Stimulated activated CD4-positive, alpha-beta T cell treated with anti-CD3 and anti-CD28 coated beads, Interleukin-15, amount 100 ng/mL, for 48 hours (primary cell): Measurements from ENCODE around the gene ST6GAL1.
"Not testable (repeated sequence)": the region's sequence is repeated elsewhere in the genome, so short reads cannot be mapped to it uniquely, and the experiment has no call there.

Experiments used
- DNase-seq, 2 donors: peaks; one replicate each; pipeline ENCODE4 v3.0.0-alpha.2; 2020; ENCODE audit warnings: low read depth in 2 of 2

Gene ST6GAL1

DNA sequence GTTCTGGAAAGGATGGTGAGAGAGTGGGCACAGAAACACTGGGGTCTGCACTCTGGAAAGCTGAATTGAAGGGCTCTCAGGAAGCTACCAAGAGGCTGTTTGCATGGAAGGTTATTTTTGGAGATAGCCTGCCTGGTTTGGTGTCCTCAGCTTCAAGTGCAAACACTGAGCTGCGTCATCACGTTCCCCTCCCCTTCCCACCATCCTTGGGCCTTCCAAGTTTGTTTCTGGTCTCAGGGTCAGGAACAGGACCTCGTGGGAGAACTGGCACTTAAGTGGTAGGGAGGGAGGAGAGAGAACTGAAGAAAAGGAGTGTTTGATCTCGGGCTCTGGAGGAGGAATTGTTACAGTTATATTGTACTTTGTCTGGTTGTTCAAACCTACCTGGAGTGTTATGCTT, 10.6 kb downstream of the ST6GAL1 start:
- no peak for DNase-seq

DNA sequence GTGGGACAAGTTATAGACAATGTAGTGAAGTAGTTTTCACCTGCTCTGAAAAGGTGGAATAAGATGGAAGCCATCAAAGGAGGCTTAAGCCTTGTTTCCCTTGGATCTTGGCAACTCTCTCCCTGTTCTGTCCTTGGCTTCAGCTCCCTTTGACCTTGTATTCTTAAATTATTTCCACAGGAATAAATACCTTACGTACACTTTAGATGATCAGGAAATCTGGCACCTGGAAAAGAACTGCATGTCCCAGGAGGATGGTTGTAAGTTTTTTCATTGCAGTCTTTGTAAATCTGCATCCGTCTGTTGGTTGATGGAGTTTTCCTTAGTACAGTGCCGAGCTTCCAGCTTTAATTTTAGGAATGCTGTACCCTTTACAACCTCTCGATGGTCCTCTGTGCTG, 11.8 kb downstream of the ST6GAL1 start:
- DNase-seq: no peak

DNA sequence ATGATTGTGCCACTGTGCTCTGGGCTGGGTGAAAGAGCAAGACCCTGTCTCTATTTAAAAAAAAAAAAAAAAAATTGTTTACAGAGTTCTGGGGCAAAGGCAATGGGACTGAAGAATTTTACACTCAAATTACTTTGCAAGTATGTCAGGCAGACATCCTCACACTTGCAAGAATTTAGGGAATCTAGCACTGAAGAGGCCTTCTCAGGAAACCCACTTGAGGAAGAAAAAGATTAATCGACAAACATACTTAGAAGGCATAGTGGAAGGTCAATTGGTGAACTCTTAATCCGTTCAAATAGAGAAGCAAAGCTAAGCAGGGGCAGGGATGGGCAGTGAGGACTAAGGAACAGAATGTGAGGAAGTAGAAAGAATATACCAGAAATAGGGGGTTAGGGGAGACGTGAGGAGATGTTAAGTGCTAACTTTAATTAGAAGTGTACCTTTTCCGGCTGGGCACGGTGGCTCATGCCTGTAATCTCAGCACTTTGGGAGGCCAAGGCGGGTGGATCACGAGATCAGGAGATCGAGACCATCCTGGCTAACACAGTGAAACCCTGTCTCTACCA, 15.0 kb downstream of the ST6GAL1 start:
- DNase-seq: no peak

DNA sequence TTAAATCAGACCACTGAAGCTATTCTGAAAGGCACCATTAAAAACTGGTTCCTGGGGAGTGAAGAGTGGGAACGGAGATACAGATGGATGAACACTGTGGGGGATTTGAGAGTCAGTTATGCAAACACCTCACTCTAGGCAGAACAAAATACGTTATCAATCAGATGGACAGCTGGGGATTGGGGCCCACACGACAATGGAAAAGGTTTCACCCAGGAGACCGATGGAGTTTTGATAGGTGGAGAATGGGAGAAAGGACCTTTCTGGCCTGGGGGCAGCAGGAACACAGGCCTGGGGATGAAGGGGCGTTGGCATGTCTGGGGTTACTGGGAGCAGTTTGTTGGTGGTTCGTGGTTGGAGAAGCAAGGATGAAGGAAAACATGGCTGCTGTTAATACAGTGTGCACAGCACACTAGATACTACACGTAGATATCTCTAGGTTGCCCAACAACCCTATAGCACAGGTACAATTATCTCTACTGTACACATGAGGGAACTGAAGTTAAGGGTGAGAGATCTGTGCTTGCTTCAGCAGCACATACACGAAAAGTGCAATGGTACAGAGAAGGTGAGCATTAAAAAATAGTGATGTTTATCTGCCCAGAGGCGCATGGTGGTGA, 16.5 kb downstream of the ST6GAL1 start:
- DNase-seq: no peak

DNA sequence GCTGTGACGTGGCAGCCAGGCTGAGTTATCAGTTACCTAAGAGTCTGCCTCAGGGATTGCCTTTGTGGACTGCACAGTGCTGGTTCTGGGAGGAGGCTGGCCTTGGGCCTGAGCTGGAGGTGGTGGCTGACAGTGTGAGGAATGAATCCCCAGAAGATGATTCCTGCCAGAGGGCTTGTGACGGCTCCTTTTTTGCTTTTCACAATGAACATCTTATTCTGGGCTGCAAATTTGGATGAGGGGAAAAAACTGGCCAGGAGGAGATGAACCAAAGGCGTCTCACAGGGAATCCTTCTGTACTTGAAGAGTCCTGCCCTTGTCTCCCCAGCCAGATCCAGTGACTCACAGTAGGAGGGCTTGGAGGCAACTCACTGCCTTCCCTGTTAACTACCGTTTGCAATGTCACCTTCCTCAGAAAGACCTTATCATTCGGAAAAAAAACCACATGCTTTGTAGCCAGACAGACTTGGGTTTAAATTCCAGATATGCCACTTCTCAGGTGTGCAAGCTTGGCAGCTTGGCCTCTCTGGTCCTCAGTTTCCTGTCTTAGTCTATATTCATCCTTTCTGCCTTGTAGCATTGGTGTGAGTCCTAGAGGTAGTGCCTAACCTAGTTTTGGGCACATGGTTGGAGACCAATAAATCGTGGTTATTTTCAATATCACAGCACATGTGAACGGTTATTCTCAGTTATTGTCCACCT, 19.1 kb downstream of the ST6GAL1 start:
- DNase-seq: no peak

DNA sequence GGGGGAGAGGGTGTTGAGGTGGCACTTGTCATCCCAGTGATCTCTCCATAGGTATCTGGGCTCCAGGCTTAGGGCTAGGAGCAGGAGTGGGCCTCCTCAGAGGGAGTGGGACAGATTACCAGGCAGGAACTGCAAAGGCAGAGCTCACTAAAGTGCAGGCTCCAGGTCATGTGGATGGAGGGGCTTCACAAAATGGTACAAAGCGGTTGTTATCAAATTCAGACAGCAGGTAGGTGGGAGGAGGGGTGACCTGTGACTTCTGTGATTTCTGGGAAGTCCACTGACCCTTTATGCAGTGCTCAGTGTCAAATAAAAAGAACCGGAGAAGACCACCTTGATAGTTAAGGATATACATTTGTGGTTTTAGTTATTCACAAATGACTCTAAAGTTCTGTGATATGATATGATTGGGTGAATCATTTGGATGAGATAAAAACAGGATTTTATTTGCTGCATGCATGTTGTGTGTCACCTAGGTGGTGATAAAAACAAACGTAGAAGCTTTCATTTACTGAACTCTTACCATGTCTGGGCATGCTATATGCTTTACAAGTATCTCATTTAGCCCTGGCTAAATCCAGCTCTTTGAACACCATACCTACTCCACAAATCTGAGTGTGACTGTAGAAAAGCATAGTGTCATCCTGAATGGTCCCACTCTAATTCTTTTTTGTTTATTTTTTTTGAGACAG, 20.2 kb downstream of the ST6GAL1 start:
- no peak for DNase-seq

DNA sequence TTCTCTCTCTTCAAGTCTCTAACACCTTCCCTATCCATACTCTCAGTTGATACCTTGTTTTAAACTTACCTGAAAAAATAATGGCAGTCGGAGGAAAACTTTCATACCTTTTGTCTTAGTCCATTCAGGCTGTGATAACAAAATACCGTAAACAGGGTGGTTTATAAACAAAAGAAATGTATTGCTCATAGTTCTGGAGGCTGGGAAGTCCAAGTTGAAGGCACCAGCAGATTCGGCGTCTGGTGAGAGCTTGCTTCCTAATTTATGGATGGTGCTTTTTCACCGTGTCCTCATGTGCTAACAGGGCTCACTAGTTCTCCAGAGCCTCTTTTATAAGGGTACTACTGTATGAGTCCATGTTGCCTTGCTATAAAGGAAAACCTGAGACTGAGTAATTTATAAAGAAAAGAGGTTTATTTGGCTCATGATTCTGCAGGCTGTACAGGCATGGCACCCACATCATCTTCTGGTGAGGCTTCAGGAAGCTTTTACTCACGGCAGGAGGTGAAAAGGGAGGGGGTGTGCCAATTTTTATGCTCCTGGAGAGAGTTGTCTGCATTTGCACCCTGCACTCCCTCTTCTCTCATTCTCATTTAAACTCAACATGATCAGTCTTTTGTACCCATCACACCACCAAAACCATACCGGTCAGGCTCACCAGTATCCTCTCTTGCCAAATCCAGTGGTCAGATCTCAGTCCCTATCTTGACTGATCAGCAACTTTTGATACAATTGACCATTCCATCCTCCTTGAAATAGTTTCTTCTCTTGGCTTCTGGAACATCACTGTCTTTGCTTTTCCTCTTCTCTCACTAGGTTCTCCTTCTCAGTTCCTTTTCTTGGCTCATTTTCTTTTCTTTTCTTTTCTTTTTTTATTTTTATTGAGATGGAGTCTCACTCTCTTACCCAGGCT, 21.6 kb downstream of the ST6GAL1 start:
- DNase-seq: no peak

DNA sequence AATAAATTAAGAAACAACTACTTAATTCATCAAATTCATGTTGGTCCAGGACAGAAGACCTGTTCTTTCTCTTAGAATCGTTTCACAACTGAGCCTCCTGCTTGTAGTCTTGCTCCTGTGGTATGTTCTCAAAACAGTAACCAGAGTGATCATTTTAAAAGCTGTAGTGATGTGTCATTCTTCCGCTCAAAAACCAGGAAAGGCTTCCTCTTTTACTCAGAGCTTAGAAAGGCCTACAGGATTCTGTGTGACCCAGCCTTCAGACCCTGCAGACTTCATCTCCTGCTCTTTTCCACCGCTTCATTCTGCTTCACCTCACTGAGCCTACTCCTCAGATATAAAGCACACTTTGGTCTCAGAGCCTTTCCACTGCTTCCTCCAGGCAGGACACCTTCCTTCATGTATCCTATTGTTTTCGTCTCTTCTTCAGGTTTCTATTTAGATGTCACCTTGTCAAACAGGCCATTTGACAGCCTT, 22.7 kb downstream of the ST6GAL1 start:
- DNase-seq: no peak

DNA sequence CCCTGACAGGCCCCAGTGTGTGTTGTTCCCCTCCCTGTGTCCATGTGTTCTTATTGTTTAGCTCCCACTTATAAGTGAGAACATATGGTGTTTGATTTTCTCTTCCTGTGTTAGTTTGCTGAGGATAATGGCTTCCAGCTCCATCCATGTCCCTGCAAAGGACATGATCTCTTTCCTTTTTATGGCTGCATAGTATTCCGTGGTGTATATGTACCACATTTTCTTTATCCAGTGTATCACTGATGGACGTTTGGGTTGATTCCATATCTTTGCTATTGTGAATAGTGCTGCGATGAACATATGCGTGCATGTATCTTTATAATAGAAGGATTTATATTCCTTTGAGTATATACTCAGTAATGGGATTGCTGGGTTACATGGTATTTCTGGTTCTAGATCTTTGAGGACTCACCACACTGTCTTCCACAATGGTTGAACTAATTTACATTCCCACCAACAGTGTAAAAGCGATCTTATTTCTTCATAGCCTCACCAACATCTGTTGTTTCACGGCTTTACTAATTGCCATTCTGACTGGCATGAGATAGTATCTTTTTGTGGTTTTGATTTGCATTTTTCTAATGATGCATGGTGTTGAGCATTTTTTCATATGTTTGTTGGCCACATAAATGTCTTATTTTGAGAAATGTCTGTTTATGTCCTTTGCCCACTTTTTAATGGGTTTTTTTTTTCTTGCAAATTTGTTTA, 23.8 kb downstream of the ST6GAL1 start:
- not testable (repeated sequence) for DNase-seq

DNA sequence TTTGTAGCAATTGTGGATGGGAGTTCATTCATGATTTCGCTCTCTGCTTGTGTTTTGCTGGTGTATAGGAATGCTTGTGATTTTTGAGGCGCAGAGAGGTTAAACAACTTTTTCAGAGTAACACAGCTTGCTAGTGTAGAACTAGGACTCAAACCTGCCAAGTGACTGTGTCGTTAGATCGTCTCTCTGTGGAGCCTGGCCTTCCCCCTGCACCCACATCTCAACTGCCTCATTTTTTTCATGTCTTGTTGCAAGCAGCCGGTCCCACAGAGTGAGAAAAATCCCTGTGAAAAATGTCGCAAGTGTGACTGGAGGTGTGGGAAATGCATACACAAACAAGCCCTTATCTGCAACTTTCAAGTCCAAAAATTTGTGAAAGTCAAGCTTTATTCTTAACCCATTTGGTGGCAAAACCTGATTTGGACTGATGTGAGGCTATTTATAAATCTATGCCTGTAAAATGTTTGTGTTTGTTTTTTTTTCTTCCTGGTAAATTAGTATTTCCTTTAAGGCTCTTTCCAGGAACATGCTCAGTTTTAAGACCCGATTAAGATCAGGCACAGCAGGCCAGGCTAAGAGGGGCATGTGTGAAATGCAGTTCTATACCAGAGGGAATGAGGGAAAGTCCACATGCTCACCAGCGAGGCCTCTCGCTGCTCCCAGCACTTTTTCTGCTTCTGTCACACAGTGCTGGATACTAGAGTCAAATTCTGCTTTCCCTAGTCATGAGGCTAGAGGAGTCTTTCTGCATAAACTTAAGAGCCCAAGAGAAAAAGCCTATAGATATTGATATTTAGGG, 25.8 kb downstream of the ST6GAL1 start:
- DNase-seq: no peak

DNA sequence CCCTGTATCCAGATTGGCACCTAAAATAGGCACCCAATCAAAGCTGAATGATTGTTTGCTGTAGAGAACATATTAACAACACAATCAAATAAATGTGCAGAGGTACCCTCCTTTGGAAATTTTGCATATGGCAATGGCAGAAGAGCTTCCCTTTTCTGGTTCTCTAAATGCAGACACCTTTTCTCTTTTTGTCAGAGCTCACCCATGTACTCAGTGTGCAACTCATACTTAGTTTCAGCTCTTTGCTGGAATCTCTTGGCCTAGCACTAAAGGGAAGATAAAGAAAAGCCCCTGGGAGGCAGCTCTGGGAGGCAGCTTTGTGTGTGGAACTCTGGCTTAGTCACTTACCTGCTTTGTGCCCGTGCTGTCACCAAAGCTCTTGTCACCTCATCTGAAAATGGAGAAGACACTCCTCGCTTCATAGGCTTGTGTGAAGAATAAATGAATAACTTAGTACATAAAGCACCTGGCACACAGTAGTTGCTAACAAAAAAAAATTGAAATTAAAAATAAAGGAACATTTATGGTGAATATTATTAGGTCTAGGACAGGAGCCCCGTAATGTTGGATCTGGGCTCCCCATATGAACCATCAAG, 28.8 kb downstream of the ST6GAL1 start:
- DNase-seq: no peak

DNA sequence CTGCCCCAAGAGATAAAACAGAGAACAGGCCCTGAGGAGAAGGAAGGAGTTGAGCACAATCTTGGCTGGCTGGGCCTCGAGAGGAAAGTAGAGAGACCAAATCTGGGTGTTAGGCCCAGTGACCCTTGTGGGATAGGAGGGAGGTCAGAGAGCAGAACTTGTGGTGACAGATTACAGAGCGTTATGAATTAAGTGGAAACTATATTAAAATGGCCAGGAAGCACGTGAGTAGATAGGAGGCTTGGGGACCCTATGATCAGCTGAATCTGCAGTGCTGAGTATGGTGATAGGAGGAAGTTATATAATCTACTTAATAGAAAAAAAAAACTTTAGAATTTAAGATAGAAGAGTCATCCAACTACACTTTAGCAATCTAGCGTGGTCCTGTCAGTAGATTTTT, 30.0 kb downstream of the ST6GAL1 start:
- no peak for DNase-seq

DNA sequence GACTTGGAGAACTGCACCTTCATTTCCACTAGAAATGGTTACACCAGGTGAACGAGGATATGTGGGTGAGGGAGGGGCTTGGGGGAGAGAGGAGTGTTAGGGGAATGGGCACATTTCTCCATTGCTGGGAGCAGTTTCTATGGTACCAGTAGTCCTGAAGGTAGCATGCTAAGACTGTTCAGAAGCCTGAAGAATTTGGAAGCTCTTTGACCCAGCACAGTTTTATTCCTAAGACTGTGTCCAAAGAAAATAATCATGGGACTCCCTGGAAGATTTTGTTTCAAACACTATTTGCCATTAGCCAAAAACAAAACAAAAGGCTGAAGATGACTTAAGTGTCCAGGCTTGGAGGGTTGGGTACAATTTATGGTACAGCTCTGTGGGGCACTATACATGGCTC, 32.1 kb downstream of the ST6GAL1 start:
- DNase-seq: no peak

DNA sequence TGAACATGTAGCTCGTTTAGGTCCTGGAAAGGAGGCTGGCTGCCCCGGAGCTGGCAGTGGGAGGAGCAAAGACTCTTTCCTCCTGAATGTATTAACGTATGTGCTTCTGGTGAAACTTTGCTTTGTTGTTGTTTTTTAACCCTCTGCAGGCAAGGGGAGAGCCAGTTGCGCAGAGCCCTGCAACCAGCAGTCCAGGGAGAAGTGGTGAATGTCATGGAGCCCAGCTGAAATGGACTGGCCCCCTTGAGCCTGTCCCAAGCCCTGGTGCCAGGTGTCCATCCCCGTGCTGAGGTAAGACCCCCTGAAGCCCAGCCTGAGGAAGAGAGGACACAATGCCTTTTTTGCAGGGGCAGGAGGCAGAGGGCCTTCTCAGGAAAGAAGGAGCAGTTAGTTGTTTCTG, 33.3 kb downstream of the ST6GAL1 start:
- DNase-seq: no peak

DNA sequence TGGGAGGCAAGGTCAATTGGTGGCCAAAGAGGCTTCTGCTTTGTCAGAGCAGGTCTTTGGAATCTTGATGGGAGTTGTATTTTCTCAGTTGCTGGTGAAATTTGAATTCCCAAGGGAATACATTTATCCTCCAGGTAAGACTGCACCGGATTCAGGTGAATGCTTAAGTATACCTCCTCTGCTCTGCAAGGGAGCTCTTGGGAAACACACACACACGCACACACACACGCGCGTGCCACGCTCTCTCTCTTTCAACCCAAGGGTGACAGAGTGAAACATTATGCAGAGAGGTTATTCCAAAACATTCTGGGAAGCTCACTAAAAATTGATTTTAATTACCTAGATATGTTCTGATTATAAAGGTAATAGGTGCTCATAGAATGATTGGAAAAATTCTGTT, 33.7 kb downstream of the ST6GAL1 start:
- no peak for DNase-seq

DNA sequence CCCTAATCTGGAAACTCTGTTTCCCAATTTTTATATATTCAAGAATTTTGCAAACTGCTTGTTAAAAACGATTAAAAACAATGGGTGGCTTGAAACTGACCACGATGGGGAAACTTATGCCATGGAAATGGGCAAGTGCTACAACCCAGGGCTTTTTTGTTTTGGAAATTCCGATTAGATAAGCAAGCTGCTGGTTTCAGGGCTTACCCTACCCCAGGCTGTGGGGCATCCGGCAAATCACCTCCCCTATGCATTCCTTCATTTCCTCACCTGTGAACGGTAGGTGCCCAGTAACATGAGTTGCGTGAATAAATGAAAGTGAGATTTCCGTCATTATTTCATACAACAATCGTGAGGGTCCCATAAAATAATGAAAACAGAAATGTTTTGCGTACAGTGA, 34.3 kb downstream of the ST6GAL1 start:
- DNase-seq: no peak

DNA sequence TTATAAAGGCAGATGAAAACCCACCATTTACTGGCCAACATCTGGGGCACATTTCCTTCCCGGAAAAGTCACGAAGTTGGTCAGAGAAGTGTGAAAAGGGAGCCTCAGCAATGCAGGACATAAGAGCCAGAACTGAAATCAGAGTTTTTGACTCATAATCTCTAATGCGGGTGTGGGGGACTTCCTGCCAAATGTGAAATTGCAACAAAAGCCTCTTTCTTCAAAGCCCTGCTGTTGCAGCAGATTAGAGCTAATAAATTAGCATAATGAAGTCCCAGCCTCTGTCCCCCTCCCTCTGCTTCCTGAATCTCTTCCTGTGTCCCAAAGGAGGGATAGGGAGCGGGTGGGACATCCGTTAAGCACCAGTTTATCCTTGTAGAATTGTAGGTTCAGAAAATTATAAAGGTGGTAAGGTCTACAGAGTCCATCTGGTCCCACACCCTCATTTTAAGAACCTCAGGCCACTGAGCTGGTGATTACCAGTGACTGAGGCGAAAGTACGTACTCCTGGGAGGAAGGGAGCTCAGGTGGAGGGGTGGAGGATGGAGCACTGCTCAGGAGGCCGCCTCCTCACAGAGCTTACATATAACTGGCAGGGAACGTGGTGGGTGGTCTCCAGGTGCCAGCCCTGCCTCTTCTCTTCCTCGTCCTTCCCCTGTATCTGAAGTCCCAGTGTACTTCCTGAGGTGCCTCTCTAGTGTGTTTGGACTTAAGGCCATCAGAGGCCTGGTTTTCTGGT, 35.0 kb downstream of the ST6GAL1 start:
- DNase-seq: no peak

DNA sequence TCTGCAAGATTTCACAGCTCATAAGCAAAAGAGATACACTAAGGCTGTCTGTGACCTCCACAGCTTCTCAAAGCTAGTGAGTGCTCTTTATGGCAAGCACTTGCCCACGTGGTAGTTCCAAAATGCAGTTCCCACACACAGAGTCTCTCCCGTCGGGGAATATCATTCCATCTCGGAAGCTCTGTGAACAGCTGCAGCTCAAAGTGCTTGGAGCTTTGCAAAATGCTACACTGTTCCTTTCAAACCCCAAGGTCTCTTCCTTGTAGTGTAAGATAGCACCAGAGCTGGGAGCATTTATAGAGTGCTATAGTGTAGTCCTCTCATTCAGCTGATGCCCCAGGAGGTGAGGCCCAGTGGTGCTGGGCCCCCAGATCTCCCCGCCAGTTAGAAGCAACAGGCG, 36.1 kb downstream of the ST6GAL1 start:
- DNase-seq: no peak

DNA sequence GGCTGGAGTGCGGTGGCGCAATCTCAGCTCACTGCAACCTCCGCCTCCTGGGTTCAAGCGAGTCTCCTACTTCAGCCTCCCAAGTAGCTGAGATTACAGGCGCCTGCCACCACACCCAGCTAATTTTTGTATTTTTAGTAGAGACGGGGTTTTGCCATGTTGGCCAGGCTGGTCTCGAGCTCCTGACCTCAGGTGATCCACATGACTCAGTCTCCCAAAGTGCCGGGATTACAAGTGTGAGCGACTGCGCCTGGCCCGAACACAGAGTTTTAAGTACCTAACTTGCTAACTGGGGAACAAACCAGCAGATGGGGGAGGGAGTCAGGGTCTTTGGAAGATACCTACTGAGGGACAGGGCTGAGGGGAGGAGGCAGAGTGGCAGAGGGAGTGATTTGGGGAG, 36.9 kb downstream of the ST6GAL1 start:
- DNase-seq: not testable (repeated sequence)
